HCT116 (cell line): ENCODE data around the gene DNAJC3. TPM values are rescaled to one million over a fixed set of nuclear protein-coding genes. Genes with fewer than 3 reads are reported as not detected.

ENCODE experiments used
- ATAC-seq: fragments of 200-7000 bp; cut with Tn5 transposase; 2 replicates; pipeline ENCODE4 v1.9.1; 2020; ENCODE audit warnings: mild to moderate bottlenecking, moderate library complexity
- BruUV-seq: library from RNA; stranded (reverse); fragments of 400-500 nt; replicated peaks from 2 replicates; lab custom pipeline; 2021; lab: Mats Ljungman, UMichigan
- CTCF ChIA-PET: fragments of 300-600 bp; sonication (Branson Sonifier 250); formaldehyde crosslinking; loops from one replicate; lab custom pipeline; 2021; ENCODE audit warnings: antibody characterized with exemption; lab: Charles Lee
- POLR2A ChIA-PET: fragments of 300-600, 350-600 bp; sonication (Branson Sonifier 250); formaldehyde crosslinking; loops from one replicate; lab custom pipeline; 2021; ENCODE audit warnings: antibody characterized with exemption; lab: Charles Lee
- RAD21 ChIA-PET, 2 experiments: fragments of 300-600 bp; sonication (Branson Sonifier 250); formaldehyde crosslinking; loops; one replicate each; lab custom pipeline; 2023; ENCODE audit warnings: low total read pairs in 2 of 2; ENCODE audit not compliant: uncharacterized antibody in 2 of 2, unreplicated experiment in 2 of 2, low non-redundant PET in 1 of 2; lab: Charles Lee
- DNase-seq: peaks from one replicate; pipeline ENCODE4 v3.0.0-alpha.2; 2010; ENCODE audit warnings: low read depth, low spot score
- H2AFZ ChIP-seq: fragments of 200-600 bp; shearing (Covaris generic), sonication (generic); 2 replicates; pipeline ENCODE4 v1.6.1; 2017; ENCODE audit warnings: low read depth, mixed run types, mixed read lengths, antibody characterized with exemption, low read length; ENCODE audit not compliant: poor library complexity, severe bottlenecking
- H3K27ac ChIP-seq: 2 replicates; pipeline ENCODE4 v1.5.1; 2012; ENCODE audit warnings: low read depth, low read length
- H3K27me3 ChIP-seq: fragments of 200-600 bp; sonication (generic); 2 replicates; pipeline ENCODE4 v1.6.1; 2016; ENCODE audit warnings: mixed run types, low read length, mixed read lengths; ENCODE audit not compliant: insufficient read depth
- H3K36me3 ChIP-seq, 2 experiments: fragments of 200-500 bp in 1 of 2; fragments of 200-600 bp in 1 of 2; sonication (Bioruptor generic) in 1 of 2; sonication (generic) in 1 of 2; 2 replicates each; pipeline versions ENCODE4 v1.5.1 to v1.6.1; 2014 to 2016; ENCODE audit warnings: low read length in 2 of 2, inconsistent platforms in 1 of 2, mixed read lengths in 1 of 2, mixed run types in 1 of 2; ENCODE audit not compliant: insufficient read depth in 2 of 2, control insufficient read depth in 1 of 2
- H3K4me1 ChIP-seq, 2 experiments: fragments of 200-600 bp in 1 of 2; sonication (generic) in 1 of 2; 2 replicates each; pipeline versions ENCODE4 v1.5.1 to v1.6.1; 2012 to 2017; ENCODE audit warnings: low read length in 2 of 2, inconsistent platforms in 1 of 2, mild to moderate bottlenecking in 1 of 2, mixed read lengths in 1 of 2, mixed run types in 1 of 2, moderate library complexity in 1 of 2; ENCODE audit not compliant: insufficient read depth in 2 of 2, control insufficient read depth in 1 of 2
- H3K4me2 ChIP-seq: fragments of 200-600 bp; sonication (generic); 2 replicates; pipeline ENCODE4 v1.6.1; 2017; ENCODE audit warnings: mixed run types, low read length, mixed read lengths
- H3K4me3 ChIP-seq, 2 experiments: fragments of 200-600 bp in 1 of 2; sonication (generic) in 1 of 2; replicated peaks in 1 of 2; 2 replicates each; pipeline ENCODE4 v1.5.1; 2011 to 2016; ENCODE audit warnings: low read length in 2 of 2, control low read depth in 1 of 2, low read depth in 1 of 2, mild to moderate bottlenecking in 1 of 2, mixed read lengths in 1 of 2, mixed run types in 1 of 2
- H3K79me2 ChIP-seq: fragments of 200-600 bp; sonication (generic); 2 replicates; pipeline ENCODE4 v1.6.1; 2017; ENCODE audit warnings: mild to moderate bottlenecking, mixed run types, low read length, moderate library complexity, mixed read lengths; ENCODE audit not compliant: insufficient read depth
- H3K9ac ChIP-seq: fragments of 200-600 bp; sonication (generic); 2 replicates; pipeline ENCODE4 v1.6.1; 2016; ENCODE audit warnings: low read length, mixed read lengths
- H3K9me2 ChIP-seq: fragments of 200-600 bp; sonication (generic), shearing (Covaris generic); 2 replicates; pipeline ENCODE4 v1.6.1; 2017; ENCODE audit warnings: mixed run types, mild to moderate bottlenecking, moderate library complexity; ENCODE audit not compliant: insufficient read depth
- H3K9me3 ChIP-seq, 2 experiments: fragments of 200-500 bp in 1 of 2; fragments of 200-600 bp in 1 of 2; sonication (Bioruptor generic) in 1 of 2; sonication (generic) in 1 of 2; 2 replicates each; pipeline ENCODE4 v1.6.1; 2014 to 2017; ENCODE audit warnings: low read length in 2 of 2, mixed read lengths in 2 of 2, inconsistent platforms in 1 of 2, low read depth in 1 of 2, mild to moderate bottlenecking in 1 of 2, mixed run types in 1 of 2, moderate library complexity in 1 of 2; ENCODE audit not compliant: control insufficient read depth in 1 of 2, insufficient read depth in 1 of 2
- H4K20me1 ChIP-seq: fragments of 200-600 bp; sonication (generic), shearing (Covaris generic); 2 replicates; pipeline ENCODE4 v1.6.1; 2017; ENCODE audit warnings: mixed run types, mild to moderate bottlenecking, moderate library complexity; ENCODE audit not compliant: insufficient read depth
- EGR1 ChIP-seq: IDR thresholded peaks from 2 replicates; pipeline ENCODE4 v1.6.1; 2012; ENCODE audit warnings: low read depth
- ELF1 ChIP-seq: IDR thresholded peaks from 2 replicates; pipeline ENCODE4 v1.6.1; 2012; ENCODE audit warnings: low read depth, borderline replicate concordance
- EZH2 ChIP-seq: fragments of 200-600 bp; sonication (generic); IDR thresholded peaks from 2 replicates; pipeline ENCODE4 v1.6.1; 2017; ENCODE audit warnings: antibody characterized with exemption, mixed run types
- EZH2phosphoT487 ChIP-seq: fragments of 200-600 bp; IDR thresholded peaks from 2 replicates; pipeline ENCODE4 v1.6.1; 2018; ENCODE audit warnings: antibody characterized with exemption, borderline replicate concordance
- FOSL1 ChIP-seq: IDR thresholded peaks from 2 replicates; pipeline ENCODE4 v1.6.1; 2012; ENCODE audit warnings: low read depth
- MAX ChIP-seq: IDR thresholded peaks from 2 replicates; pipeline ENCODE4 v1.6.1; 2012
- POLR2A ChIP-seq: IDR thresholded peaks from 2 replicates; pipeline ENCODE4 v1.7.0; 2011; ENCODE audit warnings: borderline replicate concordance; ENCODE audit not compliant: insufficient read depth, insufficient read length; ENCODE audit errors: extremely low read depth
- POLR2AphosphoS5 ChIP-seq: IDR thresholded peaks from 2 replicates; pipeline ENCODE4 v1.6.1; 2011; ENCODE audit warnings: mild to moderate bottlenecking, low read depth, low read length, moderate library complexity
- SIN3A ChIP-seq: IDR thresholded peaks from 2 replicates; pipeline ENCODE4 v1.6.1; 2012; ENCODE audit warnings: low read depth
- SP1 ChIP-seq: IDR thresholded peaks from 2 replicates; pipeline ENCODE4 v1.6.1; 2012; ENCODE audit warnings: low read depth
- TCF7L2 ChIP-seq: IDR thresholded peaks from 2 replicates; pipeline ENCODE4 v1.7.0; 2011; ENCODE audit warnings: borderline replicate concordance, inconsistent platforms; ENCODE audit not compliant: insufficient read depth, insufficient read length; ENCODE audit errors: extremely low read depth
- ZFX ChIP-seq: fragments of 450-650 bp; IDR thresholded peaks from 2 replicates; pipeline ENCODE4 v1.6.1; 2017
- ZNF274 ChIP-seq: fragments of 200-500 bp; sonication (Bioruptor generic); IDR thresholded peaks from 2 replicates; pipeline ENCODE4 v1.6.1; 2014; ENCODE audit warnings: mild to moderate bottlenecking, low read depth, low read length, inconsistent platforms
- intact Hi-C: fragments of 100-400 bp; cut with micrococcal nuclease; formaldehyde crosslinking; loops from 2 replicates; pipeline ENCODE4 v1.10.0; 2022
- total RNA-seq: library from RNA; stranded (reverse); gene quantifications from one replicate; pipeline ENCODE4 v1.2.1, GENCODE V29; 2021; ENCODE audit not compliant: unreplicated experiment

DNAJC3 gene
- total RNA-seq, 1 experiment from 2014 or later = 28.5 TPM

GRCh38 chr13:95791084-95791722 is 114.3 kb downstream of the DNAJC3 start:
- Histone ChIP-seq H3K27ac (no peak overlapping the region), H3K9ac (no peak overlapping the region), H3K27me3 (no peaks in the 10 kb centered on the region), H3K36me3 (peaks cover 0 to 3% of the 10 kb centered on the region in 2 experiments; a peak in 1 of 4 replicates), H4K20me1 (no peaks in the 10 kb centered on the region), H3K79me2 (no peaks in the 10 kb centered on the region), H3K4me2 (no peak overlapping the region), H3K9me3 (no peaks in the 10 kb centered on the region), H2AFZ (no peak overlapping the region)
- no TSS peak for BruUV-seq
- ATAC-seq = no peak
- DNase-seq = no peak
- intact Hi-C loops = no loop called here
- RAD21 ChIA-PET = no interaction called here
- no peak for TF ChIP-seq EZH2phosphoT487
- TF ChIP-seq POLR2AphosphoS5 = no peak
- TF ChIP-seq POLR2A = no peak
- TF ChIP-seq FOSL1 = no peak
- TF ChIP-seq TCF7L2 = no peak
- TF ChIP-seq, all 23 proteins: peak for 0
- ChIA-PET POLR2A (no interaction called here), CTCF (interaction anchor here (1.4 kb wide), 1 partner anchor 43 kb away, joined by 3 read pairs; no protein-coding TSS in a partner anchor)
- H3K4me1 ChIP-seq = no peaks in the 10 kb centered on the region
- H3K9me2 ChIP-seq = no peaks in the 10 kb centered on the region
- H3K4me3 ChIP-seq = no peak overlapping the region

GRCh38 chr13:95793018-95793555 is 116.1 kb downstream of the DNAJC3 start:
- H2AFZ ChIP-seq = no peak overlapping the region
- no peak overlapping the region for H3K4me3 ChIP-seq
- intact Hi-C loops = no loop called here
- no peaks in the 10 kb centered on the region for H3K79me2 ChIP-seq
- H3K9me2 ChIP-seq = no peaks in the 10 kb centered on the region
- H4K20me1 ChIP-seq = no peaks in the 10 kb centered on the region
- POLR2A ChIA-PET = no interaction called here
- ATAC-seq = no peak
- CTCF ChIA-PET = no interaction called here
- no peak overlapping the region for H3K4me2 ChIP-seq
- H3K27ac ChIP-seq = no peak overlapping the region
- H3K9ac ChIP-seq = no peak overlapping the region
- no peaks in the 10 kb centered on the region for H3K9me3 ChIP-seq
- no peak for TF ChIP-seq ZNF274
- no peak for TF ChIP-seq SP1
- no peak for TF ChIP-seq SIN3A
- no peak for TF ChIP-seq MAX
- TF ChIP-seq EGR1 = no peak
- TF ChIP-seq TCF7L2 = no peak
- no peak for TF ChIP-seq ZFX
- TF ChIP-seq EZH2 = no peak
- no peak for TF ChIP-seq ELF1
- peaks cover 0 to 3% of the 10 kb centered on the region in 2 experiments; a peak in 1 of 4 replicates for H3K36me3 ChIP-seq
- RAD21 ChIA-PET = no interaction called here
- BruUV-seq = TSS peak; percentile 25
- DNase-seq = no peak
- H3K4me1 ChIP-seq = no peaks in the 10 kb centered on the region
- no peaks in the 10 kb centered on the region for H3K27me3 ChIP-seq
